Ovary (tissue), 9 donors: ENCODE results near the gene BLACAT1. TPM values are rescaled to one million over a fixed set of nuclear protein-coding genes. Genes with fewer than 3 reads are reported as not detected.
A peak's percentile ranks its signal among the peaks of the same experiment; 100 is the strongest.

Experiments
- DNase-seq, 5 donors: peaks; one replicate each; pipeline ENCODE4 v3.0.0-alpha.2; 2019 to 2020
- H3K27ac ChIP-seq, 2 donors: fragments of 200-600 bp; one replicate each; pipeline versions ENCODE4 v1.5.1 to v1.8.0; 2019 to 2022
- H3K27me3 ChIP-seq: fragments of 200-600 bp; one replicate; pipeline ENCODE4 v1.8.0; 2022
- H3K36me3 ChIP-seq: fragments of 200-600 bp; sonication (generic); one replicate; pipeline ENCODE4 v1.5.1; 2019
- H3K4me1 ChIP-seq: one replicate; pipeline ENCODE4 v1.8.1; 2013; ENCODE audit warnings: mild to moderate bottlenecking, moderate library complexity; ENCODE audit not compliant: insufficient read depth
- H3K4me3 ChIP-seq: fragments of 200-600 bp; sonication (generic); one replicate; pipeline ENCODE4 v1.5.1; 2017
- H3K9me3 ChIP-seq, 2 donors: fragments of 200-600 bp in 1 of 2; sonication (generic) in 1 of 2; one replicate each; pipeline versions ENCODE4 v1.5.1 to v1.8.1; 2013 to 2019; ENCODE audit warnings: mild to moderate bottlenecking in 1 of 2, moderate library complexity in 1 of 2
- EP300 ChIP-seq: sonication (generic); formaldehyde crosslinking; IDR thresholded peaks from one replicate; pipeline ENCODE4 v1.6.1; 2017; ENCODE audit warnings: antibody characterized with exemption
- POLR2A ChIP-seq: fragments of 450-650 bp; IDR thresholded peaks from one replicate; pipeline ENCODE4 v1.6.1; 2017; ENCODE audit warnings: antibody characterized with exemption, mild to moderate bottlenecking, moderate library complexity
- WGBS, 3 donors: extraction: QIAGEN DNeasy Blood & Tissue Kit in 1 of 3; methylation state at CpG; one replicate each; pipeline versions ENCODE4 v1.1.5 to v1.1.7; 2013 to 2017; 5-methylcytosine and 5-hydroxymethylcytosine counted together
- intact Hi-C, 4 donors: fragments of 100-400 bp; cut with DNase I; formaldehyde crosslinking; loops; one replicate each; pipeline versions ENCODE4 v1.11.0 to v1.15.1; 2022 to 2023
- polyA plus RNA-seq, 2 donors: library from polyadenylated mRNA; stranded (reverse); fragments of 200-250 nt in 1 of 2; fragments of 350-450 nt in 1 of 2; fragmentation: Illumina TruSeq in 1 of 2; extraction: RNeasy Lipid Tissue Mini Kit (QIAGEN cat#74804) in 1 of 2; gene quantifications; one replicate each; pipeline ENCODE4 v1.2.3, GENCODE V29; 2013 to 2014
- total RNA-seq, 7 donors: library from RNA; depleted of rRNA in 2 of 7; stranded (reverse); fragments of >200 nt in 2 of 7; fragmentation: NEBNext Ultra II Directional in 3 of 7; extraction: Animal tissue kit (Norgen Biotek cat#: 25700) in 3 of 7; gene quantifications; one replicate each; pipeline versions ENCODE4 v1.1.0 to v1.2.4, GENCODE V29; 2016 to 2023
- TF ChIP-seq, protein P1 (sequence below), 3 donors: fragments of 450-650 bp in 2 of 3; fragments of 200-600 bp in 1 of 3; IDR thresholded peaks; one replicate each; pipeline versions ENCODE4 v1.5.1 to v1.8.0; 2016 to 2022; ENCODE audit warnings: antibody characterized with exemption in 3 of 3, mild to moderate bottlenecking in 1 of 3
- donor health status: DM: no; HTN: no; CAD: no; lungs with moderate emphysema.
- donor health status: DM: no; HTN: no; CAD: no.
- donor health status: Bipolar disorder and iron deficiency.
- donor health status: DM: yes; HTN: yes; CAD: no.
- donor health status: DM: no; HTN: no; CAD: no.
- donor health status: DM: yes; HTN: yes; CAD: no.

The BLACAT1 gene
- total and polyA plus RNA-seq, 9 donors = 0.08 to 2.1 (median 0.51) TPM

DNA sequence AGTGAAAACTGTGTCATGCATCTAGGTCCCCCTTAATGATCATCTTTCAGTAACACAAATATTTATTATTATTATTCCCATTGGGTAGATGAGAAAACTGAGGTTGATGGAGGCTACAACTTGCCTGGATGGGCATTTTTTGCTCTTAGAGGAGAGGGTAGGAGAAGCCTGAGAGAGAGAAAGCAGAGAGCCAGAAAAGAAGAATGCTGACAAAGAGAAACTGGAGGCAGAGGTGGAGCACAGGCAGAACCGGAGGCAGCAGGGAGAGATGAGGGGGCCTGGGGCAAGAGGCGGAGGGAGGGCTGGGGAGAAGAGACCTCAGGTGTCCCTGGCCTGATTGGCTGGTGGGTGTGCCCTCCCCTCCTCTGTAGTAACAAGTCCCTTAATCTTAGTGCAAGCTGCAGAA lies 4.1 kb downstream of the BLACAT1 start:
- TF ChIP-seq EP300 (no peak), POLR2A (no peak)
- TF ChIP-seq, protein P1, sequence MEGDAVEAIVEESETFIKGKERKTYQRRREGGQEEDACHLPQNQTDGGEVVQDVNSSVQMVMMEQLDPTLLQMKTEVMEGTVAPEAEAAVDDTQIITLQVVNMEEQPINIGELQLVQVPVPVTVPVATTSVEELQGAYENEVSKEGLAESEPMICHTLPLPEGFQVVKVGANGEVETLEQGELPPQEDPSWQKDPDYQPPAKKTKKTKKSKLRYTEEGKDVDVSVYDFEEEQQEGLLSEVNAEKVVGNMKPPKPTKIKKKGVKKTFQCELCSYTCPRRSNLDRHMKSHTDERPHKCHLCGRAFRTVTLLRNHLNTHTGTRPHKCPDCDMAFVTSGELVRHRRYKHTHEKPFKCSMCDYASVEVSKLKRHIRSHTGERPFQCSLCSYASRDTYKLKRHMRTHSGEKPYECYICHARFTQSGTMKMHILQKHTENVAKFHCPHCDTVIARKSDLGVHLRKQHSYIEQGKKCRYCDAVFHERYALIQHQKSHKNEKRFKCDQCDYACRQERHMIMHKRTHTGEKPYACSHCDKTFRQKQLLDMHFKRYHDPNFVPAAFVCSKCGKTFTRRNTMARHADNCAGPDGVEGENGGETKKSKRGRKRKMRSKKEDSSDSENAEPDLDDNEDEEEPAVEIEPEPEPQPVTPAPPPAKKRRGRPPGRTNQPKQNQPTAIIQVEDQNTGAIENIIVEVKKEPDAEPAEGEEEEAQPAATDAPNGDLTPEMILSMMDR (IDR thresholded peaks at IDR 0.05) = no peak
- Histone ChIP-seq H3K27ac (no peak overlapping the region), H3K27me3 (peaks cover 5% of the 10 kb centered on the region), H3K36me3 (no peaks in the 10 kb centered on the region), H3K4me3 (no peak overlapping the region), H3K9me3 (no peaks in the 10 kb centered on the region), H3K4me1 (peaks cover 3% of the 10 kb centered on the region)
- intact Hi-C loops = no loop called here
- DNase-seq = no peak
- 49 to 56% (median 52%) methylated on average over 2 of the region's 2 CpGs for WGBS, 3 donors

DNA sequence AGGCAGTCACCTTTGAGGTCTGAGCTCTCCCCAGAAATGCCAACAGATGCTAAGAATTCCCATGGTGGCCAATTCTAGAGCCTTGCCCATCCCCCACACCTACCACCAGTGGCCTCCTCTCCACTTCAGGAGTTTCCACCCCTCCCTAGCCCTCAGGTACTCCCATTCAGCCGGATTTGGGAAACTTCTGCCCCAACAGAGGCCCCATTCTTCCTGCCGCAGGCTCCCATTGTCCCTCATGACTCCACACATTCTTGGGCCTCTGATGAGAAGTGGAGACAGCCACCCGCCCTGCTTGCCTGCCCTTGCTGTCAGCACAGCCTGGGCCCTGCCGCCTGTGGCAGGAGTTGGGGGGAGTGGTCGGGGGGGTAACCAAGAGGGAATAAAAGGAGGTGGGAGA lies 4.6 kb downstream of the BLACAT1 start:
- Histone ChIP-seq H3K27me3 (peaks cover 5% of the 10 kb centered on the region), H3K4me1 (peaks cover under 1% of the 10 kb centered on the region), H3K27ac (no peak overlapping the region), H3K9me3 (no peaks in the 10 kb centered on the region), H3K36me3 (no peaks in the 10 kb centered on the region), H3K4me3 (no peak overlapping the region)
- TF ChIP-seq, protein P1 (IDR thresholded peaks at IDR 0.05) = no peak
- TF ChIP-seq POLR2A = no peak
- no peak for TF ChIP-seq EP300
- 70 to 75% (median 74%) methylated on average over 5 of the region's 5 CpGs for WGBS, 3 donors
- DNase-seq = no peak
- intact Hi-C loops = no loop called here

DNA sequence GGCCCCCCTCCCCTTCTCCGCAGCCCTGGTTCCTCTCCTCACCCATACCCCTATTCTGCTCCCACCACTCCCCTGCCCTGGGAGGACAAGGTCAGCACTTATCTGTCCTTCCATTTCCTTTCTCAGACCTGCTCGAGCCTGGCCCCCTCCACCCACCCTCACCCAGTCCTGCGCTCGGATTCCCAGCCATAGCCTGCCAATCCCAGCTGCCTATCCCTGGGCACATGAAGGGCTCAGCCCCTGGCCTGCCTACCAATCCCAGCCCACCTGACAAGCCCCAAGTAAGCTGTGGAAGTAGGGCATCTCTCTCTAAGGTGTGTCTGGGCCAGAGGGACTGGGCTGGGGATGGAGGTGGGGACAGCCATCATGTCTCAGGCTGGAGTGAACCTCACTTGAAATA lies 5.4 kb downstream of the BLACAT1 start:
- H3K4me3 ChIP-seq = no peak overlapping the region
- H3K27me3 ChIP-seq = peaks cover 2% of the 10 kb centered on the region
- no peak for DNase-seq
- H3K27ac ChIP-seq = no peak overlapping the region
- peaks cover 2% of the 10 kb centered on the region for H3K4me1 ChIP-seq
- intact Hi-C loops = no loop called here
- H3K36me3 ChIP-seq = no peaks in the 10 kb centered on the region
- WGBS, 3 donors = 38 to 53% (median 46%) methylated on average over 4 of the region's 4 CpGs
- no peaks in the 10 kb centered on the region for H3K9me3 ChIP-seq
- no peak for TF ChIP-seq EP300
- TF ChIP-seq POLR2A = no peak
- TF ChIP-seq, protein P1 (IDR thresholded peaks at IDR 0.05) = no peak

DNA sequence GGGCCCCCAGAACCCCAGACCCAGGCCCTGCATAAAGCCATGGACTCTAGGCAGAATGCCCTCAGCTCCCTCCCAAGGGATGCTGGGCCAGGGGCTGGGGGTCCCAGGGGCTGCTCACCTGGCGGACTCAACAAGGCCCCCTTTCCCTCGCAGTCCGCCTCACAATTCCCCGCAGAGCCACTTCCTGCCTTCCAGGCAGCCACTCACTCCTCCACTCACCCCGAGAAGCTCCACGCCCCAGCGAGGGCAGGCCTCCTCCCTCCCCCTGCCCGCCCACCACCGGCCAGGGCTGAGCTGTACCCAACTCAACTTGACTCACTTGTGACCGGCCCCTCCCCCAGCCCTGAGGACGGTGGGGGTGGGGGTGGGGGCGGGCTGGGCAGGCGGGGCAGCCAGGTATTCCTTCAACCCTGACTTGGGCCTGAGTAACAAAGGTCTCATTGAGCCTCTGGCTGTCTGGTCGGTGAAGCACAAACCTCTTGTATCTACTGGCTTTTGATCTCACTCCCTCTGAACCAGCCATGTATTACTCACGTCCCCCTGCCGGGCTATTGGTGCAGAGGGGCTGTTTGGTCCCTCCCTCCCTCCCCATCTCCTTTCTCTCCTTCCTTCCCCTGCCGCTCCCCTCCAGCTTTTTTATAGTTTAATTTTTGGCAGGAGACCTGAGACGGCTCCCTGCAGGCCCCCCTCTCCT lies 5.9 kb downstream of the BLACAT1 start:
- H3K9me3 ChIP-seq = no peaks in the 10 kb centered on the region
- no peak overlapping the region for H3K4me3 ChIP-seq
- intact Hi-C loops = no loop called here
- TF ChIP-seq, protein P1 (IDR thresholded peaks at IDR 0.05) = no peak
- TF ChIP-seq POLR2A (no peak), EP300 (no peak)
- peak in 2 of 5 donors; percentile 36 to 55 for DNase-seq
- peaks cover 2% of the 10 kb centered on the region for H3K4me1 ChIP-seq
- H3K27me3 ChIP-seq = no peaks in the 10 kb centered on the region
- WGBS, 3 donors = 18 to 19% (median 19%) methylated on average over 18 of the region's 18 CpGs
- no peak overlapping the region for H3K27ac ChIP-seq
- no peaks in the 10 kb centered on the region for H3K36me3 ChIP-seq
